GM12872 (cell line): ENCODE data around the gene INTS6.

Experiments used
- TF ChIP-seq, protein P1 (sequence below): IDR thresholded peaks from 3 replicates; pipeline ENCODE4 v1.5.1; 2011; ENCODE audit warnings: low read depth, mild to moderate bottlenecking, low read length, moderate library complexity; ENCODE audit not compliant: insufficient read depth

Gene INTS6

DNA sequence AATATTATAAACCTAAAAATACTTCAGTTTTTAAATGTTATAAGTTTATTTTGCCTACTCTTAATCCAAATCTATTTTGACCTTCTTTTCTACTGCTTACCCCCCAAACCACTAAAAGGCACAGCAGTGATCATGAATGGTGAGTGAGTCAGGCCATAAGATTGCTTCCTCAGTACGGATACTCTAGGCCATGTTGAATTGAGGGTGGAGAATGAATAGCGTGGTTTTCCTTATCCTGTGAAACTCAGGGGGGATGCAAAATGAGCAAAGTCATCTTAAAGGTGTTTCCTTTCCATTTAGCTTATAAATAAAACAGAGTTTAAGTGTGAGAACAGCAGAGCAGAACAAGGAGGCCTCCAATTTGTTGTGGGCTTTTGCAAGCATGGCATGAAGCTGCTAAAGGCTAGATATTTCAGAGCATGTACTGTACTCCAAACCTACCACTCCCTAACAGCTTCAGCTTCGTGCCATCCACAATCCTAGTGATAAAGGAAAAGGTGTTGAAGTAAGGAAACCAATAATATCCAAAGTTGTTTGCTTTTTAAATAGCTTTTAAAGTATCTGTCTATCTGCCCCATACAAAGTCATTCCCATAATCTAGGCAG is 88.3 kb downstream of the INTS6 start:
- TF ChIP-seq, protein P1, sequence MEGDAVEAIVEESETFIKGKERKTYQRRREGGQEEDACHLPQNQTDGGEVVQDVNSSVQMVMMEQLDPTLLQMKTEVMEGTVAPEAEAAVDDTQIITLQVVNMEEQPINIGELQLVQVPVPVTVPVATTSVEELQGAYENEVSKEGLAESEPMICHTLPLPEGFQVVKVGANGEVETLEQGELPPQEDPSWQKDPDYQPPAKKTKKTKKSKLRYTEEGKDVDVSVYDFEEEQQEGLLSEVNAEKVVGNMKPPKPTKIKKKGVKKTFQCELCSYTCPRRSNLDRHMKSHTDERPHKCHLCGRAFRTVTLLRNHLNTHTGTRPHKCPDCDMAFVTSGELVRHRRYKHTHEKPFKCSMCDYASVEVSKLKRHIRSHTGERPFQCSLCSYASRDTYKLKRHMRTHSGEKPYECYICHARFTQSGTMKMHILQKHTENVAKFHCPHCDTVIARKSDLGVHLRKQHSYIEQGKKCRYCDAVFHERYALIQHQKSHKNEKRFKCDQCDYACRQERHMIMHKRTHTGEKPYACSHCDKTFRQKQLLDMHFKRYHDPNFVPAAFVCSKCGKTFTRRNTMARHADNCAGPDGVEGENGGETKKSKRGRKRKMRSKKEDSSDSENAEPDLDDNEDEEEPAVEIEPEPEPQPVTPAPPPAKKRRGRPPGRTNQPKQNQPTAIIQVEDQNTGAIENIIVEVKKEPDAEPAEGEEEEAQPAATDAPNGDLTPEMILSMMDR: no peak

DNA sequence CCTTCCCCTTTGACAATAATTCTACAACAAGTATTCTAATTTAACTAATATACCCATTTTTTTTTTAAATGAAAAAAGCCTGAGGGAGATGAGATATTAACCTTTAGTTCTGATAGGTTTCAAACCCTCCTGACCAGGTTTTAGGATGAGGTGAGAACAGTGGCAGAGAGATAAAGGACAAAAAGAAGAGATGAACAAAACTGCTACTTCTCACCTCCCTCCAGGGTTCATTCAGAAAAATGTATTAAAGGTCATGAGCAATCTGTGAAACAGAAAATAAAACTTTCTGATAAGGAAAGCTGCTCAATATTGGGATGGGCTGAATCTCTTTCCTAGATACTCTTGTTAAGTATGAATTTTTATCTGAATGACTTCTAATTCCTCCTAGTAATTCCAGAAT is 89.2 kb downstream of the INTS6 start:
- TF ChIP-seq, protein P1: no peak

DNA sequence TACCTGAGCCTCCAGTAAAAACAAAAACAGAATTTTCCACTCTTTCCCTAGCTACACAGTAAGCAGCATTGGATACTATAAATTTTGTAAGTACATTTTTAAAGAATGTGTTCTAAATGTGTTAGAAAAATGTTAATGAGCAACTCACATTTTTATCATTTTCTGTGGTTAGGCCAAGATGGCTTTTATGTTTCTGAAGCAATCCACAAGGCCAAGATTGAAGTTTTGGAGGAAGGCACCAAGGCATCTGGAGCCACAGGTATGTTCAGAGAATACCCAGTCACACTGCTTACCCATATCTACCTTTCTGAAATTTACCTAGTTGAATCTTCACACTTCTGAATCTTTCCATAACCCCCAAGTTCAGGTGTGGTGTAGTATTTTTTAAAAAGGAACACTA is 91.7 kb downstream of the INTS6 start:
- TF ChIP-seq, protein P1: no peak

DNA sequence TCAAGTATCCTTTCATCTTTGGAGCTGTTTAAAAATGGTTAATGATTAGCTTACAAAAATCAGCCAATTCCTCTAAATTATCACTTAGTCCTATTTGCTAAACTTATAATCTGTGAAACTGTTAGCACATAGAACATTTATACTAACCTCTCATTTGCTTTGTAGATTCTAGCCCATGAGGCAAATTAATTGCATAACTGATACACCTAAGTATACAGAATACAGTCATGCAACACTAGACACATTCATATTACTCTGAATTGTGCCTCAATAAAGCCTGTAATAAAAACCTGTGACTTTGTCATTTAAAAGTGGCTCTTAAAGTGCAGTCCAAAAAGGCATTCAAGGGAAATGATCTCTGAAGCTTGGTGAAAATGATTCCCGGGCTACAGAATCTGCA is 92.3 kb downstream of the INTS6 start:
- TF ChIP-seq, protein P1: no peak

DNA sequence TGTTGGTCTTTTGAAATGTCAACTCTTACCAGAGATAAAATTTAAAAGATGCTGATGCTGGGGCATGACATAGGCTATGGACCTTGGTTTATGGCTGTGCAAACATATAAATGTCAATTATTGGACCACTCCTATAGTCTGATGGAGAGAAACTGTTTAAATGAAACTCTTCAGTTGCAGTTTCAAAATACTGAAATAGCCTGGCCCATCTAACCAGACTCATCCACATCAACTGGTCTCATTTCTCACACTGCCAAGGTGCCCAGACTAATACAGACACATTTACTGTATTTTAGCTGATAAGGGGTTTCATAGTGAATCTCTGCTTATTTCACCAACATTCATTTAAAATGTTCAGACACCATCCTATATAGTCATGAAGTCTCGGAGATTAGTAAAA is 93.5 kb downstream of the INTS6 start:
- TF ChIP-seq, protein P1: no peak

DNA sequence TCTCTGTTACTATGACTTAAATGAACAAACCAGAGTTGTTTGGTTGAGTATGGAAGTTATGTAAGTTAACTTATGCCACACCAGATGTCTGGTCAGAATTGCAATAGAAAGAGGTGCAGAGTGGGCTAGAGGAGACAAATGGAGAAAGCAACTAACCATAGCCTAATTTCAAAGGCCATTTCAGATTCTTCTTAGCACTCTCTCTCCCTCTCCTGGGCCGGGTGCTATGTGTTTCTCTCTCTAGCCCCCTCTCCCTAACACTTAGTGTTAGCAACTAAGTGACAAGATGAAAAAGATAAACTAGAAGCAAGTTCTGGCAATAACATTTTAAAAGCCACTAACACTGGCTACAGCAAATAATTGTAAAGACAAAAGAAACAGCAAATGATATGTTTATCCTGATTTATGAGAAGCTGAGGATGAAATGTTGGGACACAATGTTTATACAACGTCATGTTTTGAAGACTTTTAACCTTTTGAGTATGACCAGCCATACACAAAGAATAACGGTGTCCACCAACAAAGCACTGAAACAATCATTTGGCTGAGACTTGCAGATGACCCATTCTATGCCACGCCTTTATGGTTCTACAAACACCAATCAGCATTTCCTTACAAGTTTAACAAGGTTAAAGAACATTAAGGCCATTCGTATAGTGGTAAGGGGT is 94.8 kb downstream of the INTS6 start:
- TF ChIP-seq, protein P1: no peak

DNA sequence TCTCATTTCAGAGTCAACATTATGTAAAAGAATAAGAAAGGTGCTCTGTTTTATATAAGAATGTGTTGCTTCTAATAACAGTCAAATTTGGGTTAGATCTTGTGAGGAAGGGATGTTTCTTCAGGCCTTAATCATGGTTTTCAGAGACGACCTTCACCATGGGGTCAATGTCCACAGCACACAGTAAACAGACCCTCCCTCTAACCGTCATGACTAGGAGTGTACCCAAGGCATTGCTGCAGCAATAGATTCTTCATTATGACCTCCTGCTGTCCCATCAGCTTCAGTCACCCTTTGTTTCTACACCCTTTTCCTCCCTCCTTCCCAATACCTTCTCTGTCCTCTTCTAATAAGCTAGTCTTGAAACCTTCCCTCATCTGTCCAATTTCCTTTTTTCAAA is 97.6 kb downstream of the INTS6 start:
- TF ChIP-seq, protein P1: no peak
